HepG2 (cell line): ENCODE results near the gene GRM2. TPM values are rescaled to one million over a fixed set of nuclear protein-coding genes. Genes with fewer than 3 reads are reported as not detected.

ENCODE experiments used
- PCBP1 ChIP-seq: fragments of 200-400 bp; formaldehyde crosslinking; IDR thresholded peaks from 2 replicates; pipeline ENCODE4 v1.6.1; 2017; ENCODE audit warnings: mild to moderate bottlenecking, low read depth, low read length, borderline replicate concordance
- RBM22 ChIP-seq: fragments of 200-400 bp; formaldehyde crosslinking; optimal IDR thresholded peaks from 2 replicates; pipeline ENCODE3; 2017; ENCODE audit warnings: mild to moderate bottlenecking, low read length, moderate library complexity
- SOX6 ChIP-seq, 2 experiments: fragments of 450-650 bp in 1 of 2; sonication (generic) in 1 of 2; formaldehyde crosslinking in 1 of 2; IDR thresholded peaks; 2 replicates each; pipeline versions ENCODE4 v1.4.0 to v1.6.1; 2017 to 2020; ENCODE audit warnings: antibody characterized with exemption in 1 of 2, mild to moderate bottlenecking in 1 of 2, missing genetic modification reagents in 1 of 2
- ZHX2 ChIP-seq, 2 experiments: sonication (generic) in 1 of 2; formaldehyde crosslinking in 1 of 2; IDR thresholded peaks; 2 replicates each; pipeline versions ENCODE4 v1.6.1 to v1.9.0; 2014 to 2022; ENCODE audit warnings: antibody characterized with exemption in 1 of 2, borderline replicate concordance in 1 of 2, inconsistent platforms in 1 of 2, low read depth in 1 of 2, missing genetic modification reagents in 1 of 2
- ZNF138 ChIP-seq: sonication (generic); formaldehyde crosslinking; IDR thresholded peaks from 2 replicates; pipeline ENCODE4 v1.5.0; 2020; ENCODE audit warnings: mild to moderate bottlenecking, low read depth, missing genetic modification reagents
- ZNF18 ChIP-seq: sonication (generic); formaldehyde crosslinking; IDR thresholded peaks from 2 replicates; pipeline ENCODE4 v1.8.0; 2022; ENCODE audit warnings: mild to moderate bottlenecking, missing genetic modification reagents; ENCODE audit not compliant: insufficient replicate concordance
- ZNF263 ChIP-seq: sonication (generic); formaldehyde crosslinking; IDR thresholded peaks from 2 replicates; pipeline ENCODE4 v1.4.0; 2020; ENCODE audit warnings: missing genetic modification reagents
- ZNF431 ChIP-seq: sonication (generic); formaldehyde crosslinking; IDR thresholded peaks from 2 replicates; pipeline ENCODE4 v1.9.0; 2022; ENCODE audit warnings: missing genetic modification reagents, low read depth, mild to moderate bottlenecking, borderline replicate concordance
- polyA plus RNA-seq, 8 experiments: library from polyadenylated mRNA; depleted of rRNA in 3 of 8; stranded (reverse) in 7 of 8; unstranded in 1 of 8; fragments of >200 nt; fragmentation: Illumina TruSeq in 4 of 8; extraction: Trizol in 4 of 8; gene quantifications; 2 replicates each; pipeline versions ENCODE4 v1.2.1 to v1.2.3, GENCODE V29; 2011 to 2016; ENCODE audit warnings: low read depth in 4 of 8, missing spikeins in 1 of 8, mixed read lengths in 1 of 8; ENCODE audit not compliant: insufficient read depth in 1 of 8
- total RNA-seq, 5 experiments: library from RNA; depleted of rRNA; stranded (reverse); fragments of >200 nt; fragmentation: Illumina TruSeq; extraction: Trizol; gene quantifications; 2 replicates each; pipeline ENCODE4 v1.2.3, GENCODE V29; 2016; ENCODE audit warnings: low read depth in 1 of 5

Gene GRM2
- total and polyA plus RNA-seq, 2 of the 13 experiments (the other 11 are each of a cell fraction or from before 2014, with no cell fraction given): 0.04 to 0.07 TPM

GRCh38 chr3:51710631-51711351 is 3.9 kb downstream of the GRM2 start (continued):
- TF ChIP-seq ZHX2 (IDR thresholded peaks at IDR 0.05; ENCODE audit: low read depth): no peak
- TF ChIP-seq ZHX2 (CRISPR knock-in tag; IDR thresholded peaks at IDR 0.05; ENCODE audit: borderline replicate concordance): no peak
- no peak for TF ChIP-seq ZNF18 (CRISPR knock-in tag)
- TF ChIP-seq RBM22: no peak
- 0 out of 2 replicates have a peak, but pooled peaks have one; percentile 40 for TF ChIP-seq PCBP1
- no peak for TF ChIP-seq ZNF431 (CRISPR knock-in tag)
- TF ChIP-seq ZNF138 (CRISPR knock-in tag): no peak
- no peak for TF ChIP-seq ZNF263 (CRISPR knock-in tag)
- no peak for TF ChIP-seq SOX6 (IDR thresholded peaks at IDR 0.05)
- TF ChIP-seq SOX6 (CRISPR knock-in tag; IDR thresholded peaks at IDR 0.05): no peak
